ENCODE data around the gene CTU1. TPM values are rescaled to one million over a fixed set of nuclear protein-coding genes. Genes with fewer than 3 reads are reported as not detected.
A peak's percentile ranks its signal among the peaks of the same experiment; 100 is the strongest.

The CTU1 gene
- total RNA-seq, 4 donors from 2014 or later: 7.4 to 25.5 (median 18.3) TPM

GRCh38 chr19:51125421-51126075 lies 17.3 kb upstream of the CTU1 start:
- H3K9me3 ChIP-seq: no peaks in the 10 kb centered on the region
- 85 to 89% methylated on average over 16 of the region's 16 CpGs for WGBS, 2 donors
- no peak for DNase-seq (ENCODE audit: low spot score in 2 of 2)
- no peaks in the 10 kb centered on the region for H3K36me3 ChIP-seq
- H3K4me1 ChIP-seq: no peaks in the 10 kb centered on the region
- H3K27ac ChIP-seq: peak overlapping the region in 3 of 4 donors; percentile 40 to 70 (median 60)
- H3K4me3 ChIP-seq: peak overlapping the region in 2 of 4 donors; percentile 4 to 39
- H3K27me3 ChIP-seq: no peaks in the 10 kb centered on the region
- TF ChIP-seq EP300 (IDR thresholded peaks at IDR 0.05): no peak

GRCh38 chr19:51124729-51125128 lies 16.5 kb upstream of the CTU1 start, which contains the start of gene SIGLEC9:
TSS of gene SIGLEC9 (plus strand) at chr19:51124906. CDS start at chr19:51124975, 69 bp downstream.
- peak within 1 kb of the TSS in 3 of 4 donors; percentile 40 to 70 (median 64) for H3K27ac ChIP-seq
- DNase-seq (ENCODE audit: low spot score in 2 of 2): peak in 1 of 2 donors; percentile 39

GRCh38 chr19:51124216-51124615 lies 16.0 kb upstream of the CTU1 start:
- TF ChIP-seq POLR2A (IDR thresholded peaks at IDR 0.05): no peak
- no peak for DNase-seq (ENCODE audit: low spot score in 2 of 2)
- Histone ChIP-seq H3K9me3 (no peaks in the 10 kb centered on the region), H3K27ac (peak overlapping the region in 2 of 4 donors; percentile 64 to 70), H3K27me3 (no peaks in the 10 kb centered on the region), H3K4me3 (peak overlapping the region in 1 of 4 donors; percentile 39), H3K36me3 (no peaks in the 10 kb centered on the region), H3K4me1 (no peaks in the 10 kb centered on the region)
- 77 to 87% methylated on average over 9 of the region's 9 CpGs for WGBS, 2 donors

More at GRCh38 chr19:51124729-51125128, 16.5 kb upstream of the CTU1 start, which contains the start of gene SIGLEC9:
- Histone ChIP-seq H3K9me3 (no peaks in the 10 kb centered on the region), H3K4me3 (peak within 1 kb of the TSS in 2 of 4 donors; percentile 4 to 39), H3K36me3 (no peaks in the 10 kb centered on the region), H3K27me3 (no peaks in the 10 kb centered on the region), H3K4me1 (no peaks in the 10 kb centered on the region)
- WGBS, 2 donors: 34 to 36% methylated on average over 9 to 14 of the region's 14 CpGs
- TF ChIP-seq EP300 (IDR thresholded peaks at IDR 0.05): no peak
- TF ChIP-seq POLR2A (IDR thresholded peaks at IDR 0.05): no peak
- TF ChIP-seq CTCF (IDR thresholded peaks at IDR 0.05): no peak

- H3K9me3 ChIP-seq: no peaks in the 10 kb centered on the region
- no peaks in the 10 kb centered on the region for H3K27me3 ChIP-seq
- TF ChIP-seq CTCF (IDR thresholded peaks at IDR 0.05) (no peak), EP300 (IDR thresholded peaks at IDR 0.05) (no peak), POLR2A (IDR thresholded peaks at IDR 0.05) (no peak)
- 77 to 80% methylated on average over 9 of the region's 9 CpGs for WGBS, 2 donors
- no peak overlapping the region for H3K4me3 ChIP-seq
- no peaks in the 10 kb centered on the region for H3K36me3 ChIP-seq
- no peak for DNase-seq (ENCODE audit: low spot score in 2 of 2)
- H3K27ac ChIP-seq: peak overlapping the region in 2 of 4 donors; percentile 64 to 70
- H3K4me1 ChIP-seq: no peaks in the 10 kb centered on the region
Measured at GRCh38 chr19:51123802-51124201, 15.6 kb upstream of the CTU1 start.

- H3K4me1 ChIP-seq: no peaks in the 10 kb centered on the region
- no peaks in the 10 kb centered on the region for H3K9me3 ChIP-seq
- peak overlapping the region in 1 of 4 donors; percentile 5 for H3K4me3 ChIP-seq
- H3K27ac ChIP-seq: peak overlapping the region in 2 of 4 donors; percentile 70 to 71
- TF ChIP-seq POLR2A (IDR thresholded peaks at IDR 0.05) (no peak), EP300 (IDR thresholded peaks at IDR 0.05) (no peak), CTCF (IDR thresholded peaks at IDR 0.05) (no peak)
- H3K36me3 ChIP-seq: no peaks in the 10 kb centered on the region
- 58 to 66% methylated on average over 6 of the region's 6 CpGs for WGBS, 2 donors
- H3K27me3 ChIP-seq: no peaks in the 10 kb centered on the region
- DNase-seq (ENCODE audit: low spot score in 2 of 2): peak in 1 of 2 donors; percentile 51
Measured at GRCh38 chr19:51123381-51123800, 15.2 kb upstream of the CTU1 start.
